Lung (tissue), 12 donors: ENCODE results near the gene NFATC1. TPM values are rescaled to one million over a fixed set of nuclear protein-coding genes. Genes with fewer than 3 reads are reported as not detected.

Experiments
- ATAC-seq: fragments of 200-7000 bp; cut with Tn5 transposase; one replicate; pipeline ENCODE4 v1.9.1; 2020; ENCODE audit warnings: moderate number of reproducible peaks; ENCODE audit not compliant: insufficient read depth, low FRiP score
- DNase-seq, 3 donors: peaks; one replicate each; pipeline ENCODE4 v3.0.0-alpha.2; 2013 to 2017
- H3K27ac ChIP-seq, 2 donors: one replicate each; pipeline ENCODE4 v1.5.1; 2013; ENCODE audit warnings: mild to moderate bottlenecking in 2 of 2, moderate library complexity in 2 of 2, control low read depth in 1 of 2, inconsistent platforms in 1 of 2, low read depth in 1 of 2, low read length in 1 of 2
- H3K27me3 ChIP-seq, 3 donors: one replicate each; pipeline ENCODE4 v1.5.1; 2013; ENCODE audit warnings: low read length in 2 of 3; ENCODE audit not compliant: control insufficient read depth in 3 of 3, insufficient read depth in 3 of 3
- H3K36me3 ChIP-seq, 4 donors: one replicate each; pipeline ENCODE4 v1.5.1; 2013; ENCODE audit warnings: low read length in 4 of 4, mild to moderate bottlenecking in 1 of 4, moderate library complexity in 1 of 4; ENCODE audit not compliant: control insufficient read depth in 4 of 4, insufficient read depth in 4 of 4
- H3K4me1 ChIP-seq, 5 donors: one replicate each; pipeline ENCODE4 v1.5.1; 2013; ENCODE audit warnings: low read length in 5 of 5, mild to moderate bottlenecking in 2 of 5, moderate library complexity in 1 of 5; ENCODE audit not compliant: control insufficient read depth in 5 of 5, insufficient read depth in 5 of 5
- H3K4me3 ChIP-seq: one replicate; pipeline ENCODE4 v1.5.1; 2013; ENCODE audit warnings: mild to moderate bottlenecking, control low read depth, moderate library complexity
- H3K9ac ChIP-seq, 2 donors: one replicate each; pipeline ENCODE4 v1.5.1; 2013; ENCODE audit warnings: low read length in 2 of 2, control low read depth in 1 of 2; ENCODE audit not compliant: insufficient read depth in 1 of 2
- H3K9me3 ChIP-seq, 4 donors: one replicate each; pipeline ENCODE4 v1.5.1; 2013; ENCODE audit warnings: low read length in 3 of 4, mild to moderate bottlenecking in 1 of 4, moderate library complexity in 1 of 4; ENCODE audit not compliant: control insufficient read depth in 4 of 4, insufficient read depth in 3 of 4
- CTCF ChIP-seq: IDR thresholded peaks from 2 replicates; pipeline ENCODE4 v1.5.1; 2012; ENCODE audit warnings: mild to moderate bottlenecking; ENCODE audit errors: control extremely low read depth, extremely low read depth
- WGBS, 2 donors: extraction: QIAGEN DNeasy Blood & Tissue Kit; methylation state at CpG; one replicate each; pipeline ENCODE4 v1.1.7; 2013; 5-methylcytosine and 5-hydroxymethylcytosine counted together
- polyA plus RNA-seq, 2 donors: library from polyadenylated mRNA; stranded (reverse); fragments of 200-250 nt; gene quantifications; one replicate each; pipeline ENCODE4 v1.2.1, GENCODE V29; 2013
- total RNA-seq, 2 donors: library from RNA; depleted of rRNA in 1 of 2; stranded (reverse); fragments of >200 nt in 1 of 2; gene quantifications; one replicate each; pipeline ENCODE4 v1.2.1, GENCODE V29; 2014 to 2021
- donor health status: control.
- donor health status: control.
- donor health status: Bipolar disorder and iron deficiency.
- donor health status: healthy.
- donor health status: DM: yes; HTN: yes; CAD: no.

The NFATC1 gene
- total and polyA plus RNA-seq, 4 donors, result 8.6 to 25.5 (median 12.9) TPM

- DNase-seq, result peak in 1 of 3 donors; percentile 29
- no peak for TF ChIP-seq CTCF
- H3K9ac ChIP-seq, result no peak overlapping the region
Observed at GRCh38 chr18:79413901-79414300, 18.2 kb downstream of the NFATC1 start.

GRCh38 chr18:79416022-79416676, 20.4 kb downstream of the NFATC1 start:
- no peak for DNase-seq
- H3K4me3 ChIP-seq, result no peak overlapping the region
- WGBS, 2 donors, result 91 to 95% methylated on average over 24 of the region's 24 CpGs

More at GRCh38 chr18:79413901-79414300, 18.2 kb downstream of the NFATC1 start:
- peaks cover 0 to 25% (median 4%) of the 10 kb centered on the region in 4 donors for H3K36me3 ChIP-seq
- H3K27me3 ChIP-seq, result no peaks in the 10 kb centered on the region
- no peak for ATAC-seq
- WGBS, 2 donors, result 61 to 64% methylated on average over 9 of the region's 9 CpGs
- H3K4me1 ChIP-seq, result peaks cover 0 to 7% (median 0%) of the 10 kb centered on the region in 5 donors
- no peaks in the 10 kb centered on the region for H3K9me3 ChIP-seq
- no peak overlapping the region for H3K27ac ChIP-seq
- no peak overlapping the region for H3K4me3 ChIP-seq

GRCh38 chr18:79416677-79417052, 20.9 kb downstream of the NFATC1 start:
- ATAC-seq (no peak), DNase-seq (no peak)
- no peaks in the 10 kb centered on the region for H3K27me3 ChIP-seq
- no peak overlapping the region for H3K4me3 ChIP-seq
- no peak for TF ChIP-seq CTCF
- H3K9ac ChIP-seq, result no peak overlapping the region
- peaks cover 0 to 7% (median 0%) of the 10 kb centered on the region in 5 donors for H3K4me1 ChIP-seq
- 91% methylated on average over 12 of the region's 12 CpGs for WGBS, 2 donors
- H3K27ac ChIP-seq, result no peak overlapping the region
- H3K36me3 ChIP-seq, result peaks cover 0 to 18% (median 5%) of the 10 kb centered on the region in 4 donors
- no peaks in the 10 kb centered on the region for H3K9me3 ChIP-seq

More at GRCh38 chr18:79416022-79416676, 20.4 kb downstream of the NFATC1 start:
- peaks cover 0 to 7% (median 0%) of the 10 kb centered on the region in 5 donors for H3K4me1 ChIP-seq
- H3K27me3 ChIP-seq, result no peaks in the 10 kb centered on the region
- no peak overlapping the region for H3K9ac ChIP-seq
- no peak overlapping the region for H3K27ac ChIP-seq
- no peaks in the 10 kb centered on the region for H3K9me3 ChIP-seq
- TF ChIP-seq CTCF, result no peak
- no peak for ATAC-seq
- H3K36me3 ChIP-seq, result peaks cover 0 to 18% (median 5%) of the 10 kb centered on the region in 4 donors
